PC-9 (cell line): ENCODE results near the gene C3.

Source experiments
- EZH2 ChIP-seq: fragments of 200-600 bp; sonication (generic); IDR thresholded peaks from 2 replicates; pipeline ENCODE4 v1.8.0; 2017; ENCODE audit warnings: antibody characterized with exemption, low read depth
- TF ChIP-seq, protein P1 (sequence below): fragments of 200-600 bp; sonication (generic); conservative IDR thresholded peaks from 2 replicates; pipeline ENCODE4 v1.6.1; 2017; ENCODE audit warnings: mixed run types, antibody characterized with exemption, mild to moderate bottlenecking, moderate library complexity

DNA sequence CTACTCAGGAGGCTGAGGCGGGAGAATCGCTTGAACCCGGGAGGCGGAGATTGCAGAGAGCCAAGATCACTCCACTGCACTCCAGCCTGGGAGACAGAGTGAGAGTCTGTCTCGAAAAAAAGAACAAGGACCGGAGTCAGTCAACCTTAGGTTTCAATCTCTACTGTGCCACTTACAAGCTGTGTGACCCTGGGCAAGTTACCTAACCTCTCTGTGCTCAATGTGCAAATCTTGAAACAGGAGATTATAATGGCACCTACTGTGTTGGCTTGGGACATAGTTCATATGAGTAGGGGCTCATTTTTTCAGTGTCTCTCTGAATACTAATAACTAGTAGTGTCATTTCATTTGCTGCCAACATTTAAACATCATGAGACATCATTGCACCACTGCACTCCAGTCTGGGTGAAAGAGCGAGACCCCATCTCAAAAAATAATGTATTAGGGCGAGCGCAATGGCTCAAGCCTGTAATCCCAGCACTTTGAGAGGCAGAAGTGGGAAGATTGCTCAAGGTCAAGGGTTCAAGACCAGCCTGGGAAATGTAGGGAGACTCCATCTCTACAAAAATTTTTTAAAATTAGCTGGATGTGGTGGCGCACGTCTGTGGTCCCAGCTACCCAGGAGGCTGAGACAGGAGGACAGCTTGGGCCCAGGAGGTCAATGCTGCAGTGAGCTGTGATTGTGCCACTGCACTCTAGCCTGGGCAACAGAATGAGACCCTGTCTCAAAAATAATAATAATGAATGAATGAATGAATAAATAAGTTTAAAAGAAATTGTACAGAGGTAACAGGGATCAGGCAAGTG, 5.5 kb downstream of the C3 start:
- TF ChIP-seq, protein P1, sequence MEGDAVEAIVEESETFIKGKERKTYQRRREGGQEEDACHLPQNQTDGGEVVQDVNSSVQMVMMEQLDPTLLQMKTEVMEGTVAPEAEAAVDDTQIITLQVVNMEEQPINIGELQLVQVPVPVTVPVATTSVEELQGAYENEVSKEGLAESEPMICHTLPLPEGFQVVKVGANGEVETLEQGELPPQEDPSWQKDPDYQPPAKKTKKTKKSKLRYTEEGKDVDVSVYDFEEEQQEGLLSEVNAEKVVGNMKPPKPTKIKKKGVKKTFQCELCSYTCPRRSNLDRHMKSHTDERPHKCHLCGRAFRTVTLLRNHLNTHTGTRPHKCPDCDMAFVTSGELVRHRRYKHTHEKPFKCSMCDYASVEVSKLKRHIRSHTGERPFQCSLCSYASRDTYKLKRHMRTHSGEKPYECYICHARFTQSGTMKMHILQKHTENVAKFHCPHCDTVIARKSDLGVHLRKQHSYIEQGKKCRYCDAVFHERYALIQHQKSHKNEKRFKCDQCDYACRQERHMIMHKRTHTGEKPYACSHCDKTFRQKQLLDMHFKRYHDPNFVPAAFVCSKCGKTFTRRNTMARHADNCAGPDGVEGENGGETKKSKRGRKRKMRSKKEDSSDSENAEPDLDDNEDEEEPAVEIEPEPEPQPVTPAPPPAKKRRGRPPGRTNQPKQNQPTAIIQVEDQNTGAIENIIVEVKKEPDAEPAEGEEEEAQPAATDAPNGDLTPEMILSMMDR = no peak
- TF ChIP-seq EZH2 = no peak
